HG02588 (cell line): ENCODE data around the gene SPTLC1.
"Not testable (repeated sequence)": the region's sequence is repeated elsewhere in the genome, so short reads cannot be mapped to it uniquely, and the experiment has no call there.

Experiments used
- ATAC-seq: cut with Tn5 transposase; IDR thresholded peaks from one replicate; pipeline ENCODE4 v1.9.1; 2021; ENCODE audit warnings: mild to moderate bottlenecking, moderate library complexity; ENCODE audit not compliant: unreplicated experiment

The SPTLC1 gene, protein sequence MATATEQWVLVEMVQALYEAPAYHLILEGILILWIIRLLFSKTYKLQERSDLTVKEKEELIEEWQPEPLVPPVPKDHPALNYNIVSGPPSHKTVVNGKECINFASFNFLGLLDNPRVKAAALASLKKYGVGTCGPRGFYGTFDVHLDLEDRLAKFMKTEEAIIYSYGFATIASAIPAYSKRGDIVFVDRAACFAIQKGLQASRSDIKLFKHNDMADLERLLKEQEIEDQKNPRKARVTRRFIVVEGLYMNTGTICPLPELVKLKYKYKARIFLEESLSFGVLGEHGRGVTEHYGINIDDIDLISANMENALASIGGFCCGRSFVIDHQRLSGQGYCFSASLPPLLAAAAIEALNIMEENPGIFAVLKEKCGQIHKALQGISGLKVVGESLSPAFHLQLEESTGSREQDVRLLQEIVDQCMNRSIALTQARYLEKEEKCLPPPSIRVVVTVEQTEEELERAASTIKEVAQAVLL

DNA sequence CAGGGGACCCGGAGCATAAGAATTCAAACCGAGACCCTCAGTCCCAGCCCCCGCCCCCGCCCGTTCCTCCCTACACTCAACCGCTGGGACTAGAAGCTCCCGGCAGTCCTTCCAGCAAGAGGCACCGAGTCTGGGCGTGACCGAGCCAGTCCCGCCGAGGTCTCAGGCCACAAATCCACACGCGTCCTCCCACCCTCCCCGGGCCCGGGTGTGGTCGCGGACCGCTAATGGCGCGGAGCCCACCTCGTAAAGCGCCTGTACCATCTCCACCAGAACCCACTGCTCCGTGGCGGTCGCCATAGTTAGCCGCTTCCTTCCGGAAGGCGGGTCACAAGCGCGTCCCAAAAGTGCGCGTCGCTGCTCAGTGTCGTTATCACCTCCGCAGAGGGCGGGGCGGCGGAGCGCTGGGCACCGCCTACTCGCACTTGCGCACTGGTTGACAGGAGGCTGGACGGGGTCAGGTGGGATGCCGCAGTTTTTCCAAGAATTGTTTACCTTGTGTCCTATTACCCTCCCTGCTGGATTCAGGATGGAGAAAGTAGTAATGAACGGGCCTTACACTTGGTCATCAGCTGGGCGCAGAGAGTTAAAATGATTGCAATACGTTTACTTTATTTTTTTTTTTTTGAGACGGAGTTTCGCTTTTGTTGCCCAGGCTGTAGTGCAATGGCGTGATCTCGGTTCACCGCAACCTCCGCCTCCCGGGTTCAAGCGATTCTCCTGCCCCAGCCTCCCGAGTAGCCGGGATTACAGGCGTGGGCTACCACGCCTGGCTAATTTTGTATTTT, at the start of gene SPTLC1:
Gene SPTLC1 (minus strand): TSS at position 343 of the 788 bp plus-strand sequence. CDS start 43 bp downstream, at position 300.
- peak; percentile 94 for ATAC-seq

DNA sequence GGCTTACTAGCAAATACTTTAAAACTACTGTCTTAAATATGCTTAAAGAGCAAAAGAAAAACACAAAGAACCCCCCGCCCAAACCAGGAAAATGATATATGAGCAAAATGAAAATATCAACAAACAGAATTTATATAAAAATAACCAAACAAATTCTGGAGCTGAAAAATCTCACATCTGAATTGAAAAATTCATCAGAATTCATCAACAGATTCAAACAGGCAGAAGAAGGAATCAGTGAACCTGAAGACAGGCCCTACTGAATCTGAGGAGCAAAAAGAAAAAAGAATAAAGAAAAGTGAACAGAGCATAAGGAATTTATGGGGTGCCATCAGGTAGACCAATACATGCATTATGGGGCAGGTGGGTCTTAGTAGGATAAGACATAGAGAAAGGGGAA, 49.8 kb upstream of the SPTLC1 start:
- no peak for ATAC-seq

DNA sequence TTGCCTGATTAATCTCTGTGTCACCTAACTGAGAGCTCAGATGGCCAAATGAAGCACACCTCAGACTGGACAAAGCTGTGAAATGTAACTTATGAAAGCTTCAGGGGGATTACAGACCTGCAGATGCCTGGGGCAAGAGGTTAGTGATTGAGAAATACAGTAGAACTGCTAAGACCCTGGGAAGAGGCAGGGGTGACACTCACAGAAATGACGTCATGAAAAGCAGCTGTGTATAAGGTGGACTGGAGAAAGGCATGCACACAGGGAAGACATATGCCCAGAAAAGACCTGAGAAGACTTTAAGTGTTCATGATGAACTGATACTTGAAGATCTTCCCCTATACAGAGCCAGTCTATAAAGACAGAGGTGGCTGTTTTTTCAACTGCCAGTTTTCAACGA, 49.3 kb upstream of the SPTLC1 start:
- ATAC-seq: no peak

DNA sequence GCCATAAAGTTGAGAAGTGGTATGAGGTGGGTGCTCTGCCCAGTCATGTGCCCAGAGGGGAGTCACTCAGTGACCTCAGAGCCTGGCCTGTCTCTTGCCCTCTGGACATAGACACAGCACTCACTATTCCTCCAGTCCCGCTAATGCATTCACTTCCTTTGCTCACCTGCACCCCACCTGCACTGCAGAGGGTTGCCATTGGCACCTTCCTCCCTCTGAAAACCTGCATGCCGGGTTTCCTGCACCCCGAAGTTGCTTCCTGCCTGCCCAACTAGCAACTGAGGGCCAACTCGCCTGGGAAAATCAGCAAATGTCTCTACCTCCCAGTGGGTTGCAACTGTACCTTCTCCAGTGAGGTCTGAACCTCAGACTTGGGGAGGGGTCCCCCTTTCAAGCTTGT, 48.1 kb upstream of the SPTLC1 start:
- ATAC-seq: no peak

DNA sequence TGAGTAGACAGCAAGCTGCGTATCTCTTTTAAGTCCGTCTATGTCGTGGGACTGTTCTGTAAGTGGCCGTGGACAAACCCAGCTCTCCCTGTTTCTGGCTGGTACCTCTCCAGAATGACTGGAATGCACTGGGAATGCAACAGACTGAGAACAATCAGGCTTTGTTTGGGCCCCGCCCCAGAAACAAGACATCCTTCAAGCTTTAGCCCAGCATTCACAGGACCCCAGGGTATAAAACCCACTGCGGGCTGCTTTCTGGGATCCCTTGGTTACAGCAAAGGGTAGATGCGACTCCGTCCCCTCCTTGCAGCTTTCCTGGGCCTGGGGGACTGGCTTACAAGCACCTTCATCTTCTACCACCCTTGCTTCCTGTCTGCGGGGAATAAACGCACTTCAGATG, 45.6 kb upstream of the SPTLC1 start:
- ATAC-seq: no peak

DNA sequence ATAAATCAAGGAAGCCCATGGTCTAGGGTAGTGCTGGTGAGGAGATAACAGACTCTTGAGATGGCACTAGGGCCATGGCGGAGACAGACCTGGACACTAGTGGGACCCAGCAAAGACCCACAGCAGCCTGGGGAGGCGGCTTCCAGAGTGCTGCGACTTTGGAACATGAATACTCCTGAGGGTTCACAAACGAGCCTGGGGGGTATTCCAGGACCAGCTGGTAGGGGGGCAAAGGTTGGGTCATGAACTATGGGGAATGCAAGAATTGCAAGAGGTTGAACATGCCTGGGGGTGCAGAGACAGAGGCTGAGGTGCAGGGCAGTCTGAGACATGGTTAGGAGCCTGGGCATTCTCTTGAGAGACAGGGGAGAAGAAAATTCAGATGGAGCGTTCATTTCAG, 43.8 kb upstream of the SPTLC1 start:
- no peak for ATAC-seq

DNA sequence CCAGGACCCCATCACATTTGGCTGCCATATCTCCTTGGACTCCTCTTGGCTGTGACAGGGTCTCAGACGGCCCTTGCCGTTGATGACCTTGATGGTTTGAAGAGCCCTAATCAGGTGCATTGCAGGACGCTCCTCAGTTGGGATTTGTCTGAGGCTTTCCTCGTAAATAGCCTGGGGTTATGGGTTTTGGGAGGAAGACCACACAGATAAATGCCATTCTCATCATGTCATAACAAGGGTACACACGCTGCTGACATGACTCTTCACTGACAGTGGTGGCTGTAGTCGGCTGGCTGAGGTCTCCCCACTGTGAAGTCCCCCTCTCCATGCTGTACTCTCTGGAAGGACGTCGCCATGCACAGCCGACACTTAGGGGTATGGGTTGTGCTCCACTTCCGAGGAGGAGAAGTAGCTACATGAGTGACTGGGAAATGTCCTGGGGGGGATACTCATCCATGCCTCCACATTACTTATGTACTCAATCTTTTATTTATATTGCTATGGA, 42.9 kb upstream of the SPTLC1 start:
- no peak for ATAC-seq

DNA sequence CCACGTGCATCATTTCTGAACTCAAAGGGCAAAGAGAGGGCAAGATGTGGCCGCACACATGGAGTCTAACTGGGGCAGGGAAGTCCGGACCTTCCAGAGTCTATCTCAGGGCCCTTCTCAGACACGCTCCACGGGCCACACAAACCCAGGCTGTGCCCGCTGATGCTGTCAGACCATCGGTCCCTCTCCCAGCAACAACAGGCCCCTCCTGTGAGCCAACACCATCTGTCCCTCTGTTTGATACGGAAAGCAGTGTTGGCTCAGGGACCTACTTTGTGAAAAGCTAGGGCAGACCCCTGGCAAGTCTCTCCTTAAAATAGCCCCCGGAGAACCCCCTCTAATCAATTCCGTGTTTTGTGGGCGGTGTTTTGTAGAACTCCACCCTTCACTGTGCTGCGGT, 40.5 kb upstream of the SPTLC1 start:
- not testable (repeated sequence) for ATAC-seq

DNA sequence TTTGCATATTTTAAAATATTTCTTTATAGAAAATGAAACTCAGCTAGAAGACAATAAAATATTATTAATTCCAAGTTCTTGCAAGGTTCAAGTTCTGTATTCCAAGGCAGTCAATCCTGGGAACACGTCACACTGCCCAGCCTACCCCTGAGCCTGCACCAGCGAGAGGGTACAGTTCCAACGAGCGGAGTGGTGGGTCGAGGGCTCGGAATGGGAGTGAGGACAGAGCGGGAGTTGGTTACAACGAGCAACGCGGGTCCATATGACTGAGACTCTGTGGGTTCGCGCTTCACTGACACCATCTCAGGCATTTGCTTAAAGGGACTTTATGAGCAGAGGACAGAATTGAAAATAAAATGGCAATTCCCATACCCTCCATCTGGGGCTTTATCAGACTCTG, 40.0 kb upstream of the SPTLC1 start:
- ATAC-seq: no peak

DNA sequence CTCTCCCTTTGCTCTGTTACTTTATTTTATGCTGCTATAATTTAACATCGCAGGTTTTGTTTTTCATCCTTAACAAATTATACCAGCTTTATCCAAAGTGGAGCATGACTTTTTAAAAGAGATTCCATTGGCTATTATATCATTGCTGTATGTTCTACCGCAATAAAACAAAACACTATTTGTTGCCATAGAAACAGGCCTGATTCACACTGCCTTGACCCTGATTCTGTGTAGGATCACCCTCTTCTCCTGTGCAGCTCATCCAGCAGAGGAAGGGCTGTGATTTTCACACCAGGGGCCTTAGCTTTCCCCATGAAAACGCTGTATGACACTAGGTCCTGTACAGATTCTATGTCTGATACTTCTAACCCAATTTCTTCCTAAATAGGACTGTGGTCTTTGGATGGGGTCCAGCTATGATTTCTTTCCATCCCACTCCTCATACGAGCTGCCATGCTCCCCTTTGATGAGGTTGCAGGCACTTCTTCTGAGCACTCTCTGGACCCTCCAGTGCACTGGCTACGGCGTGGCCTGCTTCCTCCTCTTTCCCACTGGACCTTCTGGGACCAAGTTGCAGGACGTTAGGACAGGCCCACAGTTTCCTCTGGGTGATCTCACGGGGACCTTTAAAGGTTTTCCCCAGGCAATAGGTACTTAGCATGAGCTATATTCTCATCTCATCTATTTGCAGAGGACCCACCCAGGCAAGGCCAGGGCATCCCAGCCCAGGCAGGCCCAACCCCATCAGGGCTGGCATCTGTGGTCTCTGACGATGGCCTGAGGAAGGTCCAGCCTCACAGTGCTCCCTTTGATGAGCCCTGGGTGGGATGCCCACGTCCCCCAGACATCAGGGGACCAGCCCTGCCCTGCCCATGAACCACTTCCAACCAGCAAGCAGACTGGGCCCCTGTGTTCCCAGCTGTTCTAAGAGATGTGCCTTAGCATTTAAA, 38.5 kb upstream of the SPTLC1 start:
- ATAC-seq: not testable (repeated sequence)

DNA sequence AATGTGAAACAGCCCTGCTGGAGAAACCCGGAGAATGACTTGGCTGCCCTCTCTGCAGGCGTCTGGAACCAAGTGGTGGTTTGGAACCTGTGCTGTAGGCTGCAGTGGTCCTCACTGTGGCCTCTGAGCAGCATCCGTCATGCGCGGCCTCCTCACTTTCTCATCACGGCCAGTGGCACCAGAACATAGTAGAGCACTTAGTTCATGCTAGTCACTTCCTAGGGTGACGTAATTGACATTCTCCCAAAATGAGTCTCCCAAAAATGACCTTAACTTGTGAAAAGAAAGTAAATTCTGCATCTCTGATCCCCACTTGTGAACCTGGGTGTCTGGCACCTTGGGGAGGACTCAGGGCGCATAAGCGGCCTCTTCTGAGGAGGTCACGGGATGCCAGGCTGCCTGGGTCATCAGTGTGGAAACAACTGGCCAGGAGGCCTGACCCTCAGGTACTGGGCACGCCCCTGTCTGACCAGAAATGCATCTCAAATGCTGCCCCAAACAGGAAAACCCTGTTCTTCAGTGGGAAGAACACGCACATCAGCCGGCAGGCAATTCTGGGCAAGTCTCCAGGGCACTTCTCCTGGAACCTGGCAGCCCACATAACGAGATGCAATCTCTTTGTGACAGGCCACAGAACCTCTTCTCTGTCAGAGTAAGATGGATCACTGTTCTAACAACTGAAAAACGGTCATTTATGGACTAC, 36.6 kb upstream of the SPTLC1 start:
- no peak for ATAC-seq

DNA sequence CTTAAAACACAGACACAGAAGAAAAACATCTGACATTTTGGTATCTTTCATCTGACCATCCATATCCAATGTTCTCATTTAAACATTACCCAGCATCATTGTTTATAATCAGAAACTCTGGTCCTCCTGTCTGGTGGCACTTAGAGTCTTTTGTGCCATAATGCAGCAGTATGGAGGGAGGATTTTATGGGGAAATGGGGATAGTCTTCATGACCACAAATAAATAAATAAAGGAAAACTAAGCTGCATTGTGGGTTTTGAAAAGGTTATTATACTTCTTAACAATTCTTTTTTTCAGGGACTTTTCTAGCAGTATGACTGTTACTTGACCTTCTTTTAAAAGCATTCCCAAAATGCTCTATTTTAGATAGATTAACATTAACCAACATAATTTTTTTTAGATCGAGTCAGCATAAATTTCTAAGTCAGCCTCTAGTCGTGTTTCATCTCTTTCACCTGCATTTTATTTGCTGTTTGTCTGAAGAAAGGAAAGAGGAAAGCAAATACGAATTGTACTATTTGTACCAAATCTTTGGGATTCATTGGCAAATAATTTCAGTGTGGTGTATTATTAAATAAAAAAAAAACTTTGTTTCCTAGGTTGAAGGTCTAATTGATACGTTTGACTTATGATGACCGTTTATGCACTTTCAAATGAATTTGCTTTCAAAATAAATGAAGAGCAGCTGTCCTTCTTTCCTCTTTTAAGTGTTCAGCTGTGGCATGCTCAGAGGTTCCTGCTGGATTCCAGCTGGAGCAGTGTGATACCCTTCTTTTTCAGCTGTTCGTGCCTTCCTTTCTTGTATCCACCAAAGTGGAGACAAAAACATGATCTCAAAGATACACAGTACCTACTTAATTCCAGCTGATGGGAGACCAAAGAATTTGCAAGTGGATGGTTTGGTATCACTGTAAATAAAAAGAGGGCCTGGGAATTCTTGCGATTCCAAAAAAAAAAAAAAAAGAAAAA, 35.6 kb upstream of the SPTLC1 start:
- not testable (repeated sequence) for ATAC-seq

DNA sequence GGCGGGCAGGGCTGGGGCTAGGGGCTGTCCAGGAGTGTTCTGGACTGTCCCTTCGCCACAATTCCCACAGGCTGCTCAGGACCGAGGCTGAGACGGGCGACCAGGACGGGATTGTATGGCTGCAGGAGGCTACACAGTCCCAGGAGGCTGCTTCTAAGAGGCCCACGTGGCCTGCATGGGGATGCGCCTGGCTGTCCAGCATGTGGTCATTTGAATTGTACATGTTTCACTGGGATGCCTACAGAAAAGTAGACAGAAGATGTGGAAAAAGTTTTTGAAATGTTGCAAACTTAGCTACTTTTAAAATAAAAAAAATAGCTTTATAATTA, 32.6 kb upstream of the SPTLC1 start:
- ATAC-seq: no peak

DNA sequence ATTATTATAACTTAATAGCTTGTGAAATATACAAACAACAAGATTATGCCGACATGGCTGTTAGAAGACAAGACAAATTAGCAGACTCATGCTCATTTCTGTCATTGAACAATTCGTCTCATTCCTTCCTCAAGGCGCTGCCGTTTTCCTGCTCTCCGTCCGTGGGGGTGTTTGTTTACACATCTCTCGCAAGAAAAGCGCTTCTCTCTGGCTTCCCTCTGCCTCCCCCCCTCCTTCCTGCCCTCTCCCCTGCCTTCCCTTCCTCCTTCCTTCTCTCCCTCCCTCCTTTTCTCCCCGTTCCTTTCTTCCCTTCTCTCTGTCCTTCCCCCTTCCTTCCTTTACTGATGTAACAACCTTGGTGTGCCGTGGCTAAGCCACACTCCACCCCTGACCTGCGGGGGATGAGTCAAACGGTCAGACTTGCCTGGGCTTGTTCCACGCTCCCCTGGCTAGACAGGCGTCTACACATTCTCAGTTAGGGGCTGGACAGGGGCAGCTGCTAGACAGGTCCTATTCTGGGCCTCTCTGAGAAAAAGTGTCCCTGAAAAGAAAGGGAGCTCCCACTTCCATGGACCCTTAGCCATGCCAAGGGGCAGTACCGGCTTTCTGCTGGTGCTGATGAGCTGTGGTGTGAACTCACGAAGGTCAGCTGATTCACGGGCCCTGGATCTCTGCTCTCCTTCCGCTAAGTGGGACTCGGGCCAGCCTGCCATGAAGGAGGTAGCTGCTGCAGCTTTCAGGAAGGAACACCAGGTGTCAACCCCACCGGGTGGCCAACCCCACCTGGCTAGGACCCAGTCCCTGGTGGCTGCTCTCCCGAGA, 32.0 kb upstream of the SPTLC1 start:
- peak; percentile 86 for ATAC-seq

DNA sequence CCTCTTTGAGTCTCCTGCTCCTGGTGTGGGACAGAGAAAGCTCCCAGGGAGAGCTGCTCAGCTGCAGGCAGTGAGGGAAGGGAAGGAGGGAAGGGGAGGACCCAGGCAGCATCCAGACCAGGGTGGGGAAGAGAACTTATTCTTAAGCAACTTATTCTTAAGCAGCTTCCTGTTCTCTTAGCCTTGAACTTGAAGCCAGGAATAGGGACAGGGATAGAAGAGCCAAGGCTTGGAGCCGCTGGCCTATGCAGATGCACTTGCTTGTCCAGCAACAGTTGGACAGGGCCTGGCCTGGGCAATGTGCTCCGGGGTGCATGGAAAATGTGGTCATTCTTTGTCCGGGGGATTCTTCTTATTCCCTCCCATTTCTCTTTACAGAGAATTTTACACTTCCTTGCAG, 31.4 kb upstream of the SPTLC1 start:
- ATAC-seq: no peak

DNA sequence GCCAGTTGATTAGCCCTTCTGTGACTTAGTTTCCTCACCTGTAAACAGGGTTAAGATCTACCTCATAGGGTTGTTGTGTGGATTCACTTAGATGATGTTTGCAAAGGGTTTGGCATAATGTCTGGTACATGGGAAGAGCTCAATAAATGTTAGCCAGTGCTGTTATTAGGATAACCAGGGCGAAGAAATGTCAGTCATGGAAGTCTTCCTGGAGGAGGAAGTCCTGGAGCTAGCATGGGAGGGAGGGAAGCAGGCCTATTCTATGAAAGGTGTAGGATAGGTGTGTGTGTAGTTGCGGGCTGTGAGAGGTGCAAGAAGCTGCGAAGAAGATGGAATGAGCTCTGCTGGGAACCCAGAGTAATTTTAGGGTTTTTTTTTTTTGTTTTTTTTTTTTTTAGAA, 30.6 kb upstream of the SPTLC1 start:
- not testable (repeated sequence) for ATAC-seq

DNA sequence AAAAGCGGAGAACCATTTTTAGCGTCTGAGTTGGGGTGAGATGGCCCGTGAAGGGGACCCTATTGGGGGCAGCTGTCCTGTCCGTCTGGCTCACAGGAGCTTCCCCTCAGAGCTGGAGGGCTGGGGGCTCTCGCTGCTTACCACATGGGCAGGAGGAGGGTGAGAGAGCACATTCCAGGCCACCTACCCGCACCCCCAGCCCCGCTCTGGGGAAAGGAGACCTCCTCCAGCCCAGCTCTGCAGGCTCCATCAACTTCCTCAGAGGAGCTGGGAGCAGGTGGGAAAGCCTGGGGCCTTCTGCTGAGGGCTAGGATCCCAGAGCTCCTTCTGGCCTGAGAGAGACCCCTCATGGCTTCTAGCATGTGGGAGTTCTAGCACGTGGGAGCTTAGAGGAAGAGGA, 27.1 kb upstream of the SPTLC1 start:
- no peak for ATAC-seq
